HG03280 (cell line): ENCODE data around the gene DNAH10.
"Not testable (repeated sequence)": the region's sequence is repeated elsewhere in the genome, so short reads cannot be mapped to it uniquely, and the experiment has no call there.

Source experiments
- ATAC-seq: cut with Tn5 transposase; IDR thresholded peaks from one replicate; pipeline ENCODE4 v1.9.1; 2021; ENCODE audit warnings: mild to moderate bottlenecking, moderate library complexity; ENCODE audit not compliant: unreplicated experiment

Gene DNAH10

GRCh38 chr12:123903301-123904065 is 141.4 kb downstream of the DNAH10 start:
- no peak for ATAC-seq

- no peak for ATAC-seq
These were observed 143.3 kb downstream of the DNAH10 start for GRCh38 chr12:123905319-123905925.

- ATAC-seq = no peak
These were observed 144.8 kb downstream of the DNAH10 start for GRCh38 chr12:123906711-123907420.

GRCh38 chr12:123907726-123908476 is 145.8 kb downstream of the DNAH10 start:
- no peak for ATAC-seq

GRCh38 chr12:123908884-123909725 is 147.0 kb downstream of the DNAH10 start:
- no peak for ATAC-seq

- no peak for ATAC-seq
These were observed 148.0 kb downstream of the DNAH10 start for GRCh38 chr12:123910057-123910456.

GRCh38 chr12:123910761-123911193 is 148.7 kb downstream of the DNAH10 start:
- ATAC-seq = no peak

- ATAC-seq = not testable (repeated sequence)
These were observed 149.7 kb downstream of the DNAH10 start for GRCh38 chr12:123911672-123912409.

GRCh38 chr12:123912415-123913380 is 150.6 kb downstream of the DNAH10 start:
- no peak for ATAC-seq

GRCh38 chr12:123914726-123915333 is 152.7 kb downstream of the DNAH10 start:
- ATAC-seq = no peak

- ATAC-seq = no peak
These were observed 154.6 kb downstream of the DNAH10 start for GRCh38 chr12:123916729-123917128.

- ATAC-seq = no peak
These were observed 155.3 kb downstream of the DNAH10 start for GRCh38 chr12:123917337-123917850.

GRCh38 chr12:123919980-123920360 is 157.9 kb downstream of the DNAH10 start:
- no peak for ATAC-seq

GRCh38 chr12:123923038-123923437 is 160.9 kb downstream of the DNAH10 start:
- ATAC-seq = no peak

GRCh38 chr12:123923927-123924326 is 161.8 kb downstream of the DNAH10 start:
- no peak for ATAC-seq

- no peak for ATAC-seq
These were observed 162.4 kb downstream of the DNAH10 start for GRCh38 chr12:123924539-123924938.

- ATAC-seq = no peak
These were observed 166.3 kb downstream of the DNAH10 start for GRCh38 chr12:123928274-123928865.
